A549 treated with DMSO at 1 μM for 4 hours (cell line): Measurements from ENCODE around the gene SLC25A39. TPM values are rescaled to one million over a fixed set of nuclear protein-coding genes. Genes with fewer than 3 reads are reported as not detected.

Experiments
- total RNA-seq: library from RNA; stranded (reverse); fragments of 200-300 nt; extraction: Qiagen RNA extraction; gene quantifications from 5 replicates; pipeline ENCODE4 v1.2.3, GENCODE V29; 2022; ENCODE audit warnings: low read depth

Gene SLC25A39
- 163 to 221 TPM (median 189 TPM) in 5 replicates for total RNA-seq

DNA sequence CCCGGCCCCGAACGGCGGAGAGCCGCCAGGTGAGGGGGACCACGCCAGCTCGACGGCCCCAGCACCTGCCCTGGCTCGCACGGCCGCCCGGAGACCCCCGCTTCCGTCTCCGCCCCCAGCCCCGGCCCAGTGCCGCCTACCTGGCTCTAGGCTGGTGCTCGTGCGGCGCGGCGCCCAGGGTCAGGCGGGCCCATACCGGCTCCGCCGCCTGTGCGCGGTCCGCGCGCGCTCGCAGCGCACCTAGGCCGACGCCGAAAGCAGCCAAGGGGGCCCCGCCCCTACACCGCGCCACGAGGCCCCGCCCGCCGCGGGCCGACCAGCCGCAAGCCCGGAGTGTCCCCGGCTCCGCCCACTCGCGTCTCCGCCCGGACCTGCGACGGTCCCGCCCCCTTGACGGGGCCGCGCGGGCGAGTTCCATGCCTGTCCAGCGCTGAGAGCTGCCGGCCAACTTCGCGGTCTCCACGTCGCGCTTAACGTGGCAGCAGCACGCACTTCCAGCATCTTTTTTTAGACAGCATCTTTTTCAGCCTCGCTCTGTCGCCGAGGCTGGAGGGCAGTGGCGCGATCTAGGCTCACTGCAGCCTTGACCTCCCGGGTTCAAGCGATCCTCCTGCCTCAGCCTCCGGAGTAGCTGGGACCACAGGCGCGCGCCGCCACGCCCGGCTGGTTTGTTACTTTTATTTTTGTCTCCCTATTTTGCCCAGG is at the start of gene SLC25A39:
Gene SLC25A39, minus strand, starts transcription at position 253 of the 705 bp plus-strand sequence. CDS start 1,261 bp downstream, outside the sequence.

GRCh38 chr17:44363613-44364159 is 39.1 kb upstream of the SLC25A39 start, which contains the start of gene FAM171A2:
FAM171A2 (minus strand) TSS chr17:44363853; CDS start chr17:44363714, 139 bp downstream.

DNA sequence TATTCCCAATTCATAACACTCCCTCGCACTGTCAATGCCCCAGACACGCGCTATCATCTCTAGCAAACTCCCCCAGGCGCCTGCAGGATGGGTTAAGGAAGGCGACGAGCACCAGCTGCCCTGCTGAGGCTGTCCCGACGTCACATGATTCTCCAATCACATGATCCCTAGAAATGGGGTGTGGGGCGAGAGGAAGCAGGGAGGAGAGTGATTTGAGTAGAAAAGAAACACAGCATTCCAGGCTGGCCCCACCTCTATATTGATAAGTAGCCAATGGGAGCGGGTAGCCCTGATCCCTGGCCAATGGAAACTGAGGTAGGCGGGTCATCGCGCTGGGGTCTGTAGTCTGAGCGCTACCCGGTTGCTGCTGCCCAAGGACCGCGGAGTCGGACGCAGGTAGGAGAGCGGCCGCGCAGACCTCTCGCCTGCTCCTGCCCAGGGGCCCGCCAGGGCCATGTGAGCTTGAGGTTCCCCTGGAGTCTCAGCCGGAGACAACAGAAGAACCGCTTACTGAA is 20.4 kb upstream of the SLC25A39 start, which contains the start of gene GRN:
Gene GRN, plus strand, starts transcription at position 364 of the 515 bp plus-strand sequence. CDS start 3,863 bp downstream, outside the sequence.

DNA sequence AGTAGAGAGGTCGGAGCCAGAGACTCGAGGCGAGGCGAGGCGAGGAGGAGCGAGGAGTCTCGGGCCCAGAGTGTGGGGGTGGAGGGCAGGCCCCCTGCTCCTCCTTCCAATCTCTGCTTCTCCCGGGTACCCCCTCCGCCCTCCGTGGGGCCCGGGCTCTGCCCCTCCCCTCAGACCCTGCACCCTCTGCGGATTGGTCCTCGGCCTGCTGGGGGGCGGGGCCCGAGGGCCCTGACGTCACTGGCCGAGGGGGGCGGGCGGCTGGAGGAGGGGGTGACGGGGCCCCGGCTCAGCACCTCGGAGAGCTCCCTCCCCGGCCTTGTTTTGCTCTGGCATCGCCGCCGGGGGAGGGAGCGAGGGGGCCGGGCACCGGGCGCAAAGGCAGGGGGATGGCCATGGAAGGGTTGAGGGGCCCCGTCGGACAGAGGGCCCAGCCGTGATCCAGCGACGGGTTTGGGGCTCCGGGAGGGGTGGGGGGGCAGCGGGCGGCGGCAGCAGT is 16.3 kb downstream of the SLC25A39 start, which contains the start of gene RUNDC3A:
Gene RUNDC3A, plus strand, starts transcription at position 282 of the 499 bp plus-strand sequence. CDS start 232 bp downstream, outside the sequence.

Other genes starting within 250 kb of the SLC25A39 start
- 14.6 to 18.7 TPM (median 15.7 TPM) in 5 replicates for gene HDAC5, start 201.2 kb downstream of the SLC25A39 start, total RNA-seq
- gene HROB, start 182.9 kb downstream of the SLC25A39 start, total RNA-seq = 8.2 to 9.9 TPM (median 8.8 TPM) in 5 replicates
- 0.08 to 0.17 TPM (median 0.10 TPM) in 5 replicates for gene ASB16, start 154.1 kb downstream of the SLC25A39 start, total RNA-seq
- gene TMUB2, start 137.9 kb downstream of the SLC25A39 start, total RNA-seq = 37.3 to 45.0 TPM (median 43.9 TPM) in 5 replicates
- 56.7 to 69.2 TPM (median 64.8 TPM) in 5 replicates for gene ATXN7L3, start 124.9 kb downstream of the SLC25A39 start, total RNA-seq
- 91.4 to 114 TPM (median 106 TPM) in 5 replicates for gene UBTF, start 105.1 kb downstream of the SLC25A39 start, total RNA-seq
- not detected in 5 replicates for gene SLC4A1, start 56.7 kb downstream of the SLC25A39 start, total RNA-seq
- gene RUNDC3A, start 16.2 kb downstream of the SLC25A39 start, total RNA-seq = 0.18 to 0.71 TPM (median 0.69 TPM) in 5 replicates
- gene GRN, start 20.5 kb upstream of the SLC25A39 start, total RNA-seq = 214 to 235 TPM (median 233 TPM) in 5 replicates
- gene FAM171A2, start 39.0 kb upstream of the SLC25A39 start, total RNA-seq = 2.6 to 4.8 TPM (median 3.8 TPM) in 5 replicates
- gene ITGA2B, start 64.8 kb upstream of the SLC25A39 start, total RNA-seq = 1.3 to 1.8 TPM (median 1.5 TPM) in 5 replicates
- gene GPATCH8, start 178.6 kb upstream of the SLC25A39 start, total RNA-seq = 20.4 to 24.5 TPM (median 24.2 TPM) in 5 replicates
- 31.5 to 46.5 TPM (median 38.7 TPM) in 5 replicates for gene FZD2, start 232.7 kb upstream of the SLC25A39 start, total RNA-seq